NCI-H146 treated with DMSO at 0.1 percent for 48 hours (cell line): Measurements from ENCODE around the gene GRIK3.
A peak's percentile ranks its signal among the peaks of the same experiment; 100 is the strongest.

Experiments
- DNase-seq: peaks from one replicate; lab custom pipeline; 2025; ENCODE audit not compliant: unreplicated experiment; lab: John Stamatoyannopoulos, UW

The GRIK3 gene

DNA sequence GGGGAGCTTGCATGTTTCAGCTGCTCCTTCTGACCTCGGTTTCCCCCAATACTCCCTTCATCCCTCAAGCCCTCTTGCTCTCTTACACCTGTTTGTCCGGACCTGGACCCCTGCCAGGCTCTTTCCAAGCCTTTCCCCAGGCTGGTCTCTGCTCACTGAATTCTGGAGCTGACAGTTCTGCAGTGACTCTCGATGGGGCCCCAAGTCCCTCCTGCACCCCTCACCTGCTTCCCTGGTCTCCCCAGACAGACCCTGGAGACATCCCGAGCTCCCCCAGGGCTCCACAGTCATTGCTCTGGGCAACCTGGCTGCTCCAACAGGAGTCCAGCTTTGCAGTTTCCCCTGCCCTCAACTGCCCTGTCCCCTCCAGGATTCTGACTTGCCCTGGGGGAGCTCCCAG, 198.6 kb downstream of the GRIK3 start:
- DNase-seq: no peak

DNA sequence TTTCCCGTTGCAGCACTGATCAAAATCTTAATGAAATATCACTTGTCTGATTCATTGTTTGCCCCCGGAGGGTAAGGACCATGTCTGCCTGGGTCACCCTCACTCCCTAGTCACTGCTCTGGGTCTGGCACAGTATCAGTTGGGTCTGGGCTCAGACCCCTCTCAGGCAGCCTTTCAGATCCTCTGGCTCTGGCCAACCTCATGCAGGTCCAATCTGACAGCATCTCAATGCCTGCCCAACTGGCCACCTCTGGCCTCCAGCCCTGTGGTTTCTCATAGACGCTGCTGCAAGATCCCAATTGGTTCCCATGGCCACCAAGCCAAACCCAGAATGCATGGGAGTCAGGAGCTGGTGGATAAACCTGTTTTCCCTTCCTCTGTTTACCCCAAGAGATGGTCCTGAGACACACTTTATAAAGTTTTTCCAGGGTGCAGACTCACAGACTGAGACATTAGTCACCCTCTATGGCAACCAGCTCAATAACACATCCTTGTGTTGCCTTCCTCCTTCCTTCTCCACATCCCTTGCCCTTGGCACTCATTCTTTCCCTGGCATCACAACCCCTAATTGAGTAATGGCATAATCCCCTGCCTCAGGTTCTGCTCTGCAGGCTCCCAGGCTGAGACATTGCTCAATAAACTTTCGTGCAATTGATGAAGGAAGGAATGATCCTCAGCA, 199.2 kb downstream of the GRIK3 start:
- DNase-seq: no peak

DNA sequence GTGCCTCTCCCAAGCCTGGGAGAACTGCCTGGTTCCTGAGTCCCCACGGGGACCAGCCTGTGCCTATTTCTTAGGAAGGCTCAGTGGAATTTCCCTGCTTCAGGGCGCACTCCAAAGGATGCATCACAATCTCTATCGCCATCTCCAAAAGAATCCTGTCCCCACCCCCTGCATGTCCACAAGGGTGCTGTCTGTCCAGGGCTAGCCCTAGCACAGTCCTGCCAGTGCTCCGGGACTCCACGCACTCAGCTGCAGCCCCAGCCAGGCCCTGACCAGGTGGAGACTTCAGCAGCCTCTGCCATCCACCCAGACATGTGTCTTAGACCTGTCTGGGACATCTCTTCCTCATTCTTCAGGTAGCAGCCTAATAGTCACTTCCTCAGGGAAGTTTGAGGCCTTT, 199.7 kb downstream of the GRIK3 start:
- DNase-seq: no peak

- DNase-seq: no peak
These were observed 203.0 kb downstream of the GRIK3 start for GRCh38 chr1:36831186-36831810.

DNA sequence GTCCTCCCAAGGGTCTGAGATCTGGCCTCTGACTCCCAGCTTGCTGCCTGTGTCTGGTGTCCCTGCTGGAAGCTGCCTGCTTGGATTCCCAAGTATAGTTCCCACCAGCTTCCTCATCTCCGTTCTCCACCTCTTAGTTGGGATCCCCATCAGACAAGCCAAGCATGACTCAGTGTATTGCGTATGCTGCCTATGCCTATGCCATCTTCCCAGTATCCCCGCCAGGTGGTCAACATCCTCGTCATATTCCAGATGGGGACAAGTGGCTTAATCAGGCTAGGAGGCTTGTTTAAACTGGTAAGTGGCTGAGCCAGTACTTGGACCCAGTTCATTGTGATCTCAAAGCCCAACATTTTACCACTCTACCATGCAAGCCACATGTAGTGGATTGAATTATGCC, 204.4 kb downstream of the GRIK3 start:
- no peak for DNase-seq

- no peak for DNase-seq
These were observed 205.2 kb downstream of the GRIK3 start for GRCh38 chr1:36829066-36829465.

DNA sequence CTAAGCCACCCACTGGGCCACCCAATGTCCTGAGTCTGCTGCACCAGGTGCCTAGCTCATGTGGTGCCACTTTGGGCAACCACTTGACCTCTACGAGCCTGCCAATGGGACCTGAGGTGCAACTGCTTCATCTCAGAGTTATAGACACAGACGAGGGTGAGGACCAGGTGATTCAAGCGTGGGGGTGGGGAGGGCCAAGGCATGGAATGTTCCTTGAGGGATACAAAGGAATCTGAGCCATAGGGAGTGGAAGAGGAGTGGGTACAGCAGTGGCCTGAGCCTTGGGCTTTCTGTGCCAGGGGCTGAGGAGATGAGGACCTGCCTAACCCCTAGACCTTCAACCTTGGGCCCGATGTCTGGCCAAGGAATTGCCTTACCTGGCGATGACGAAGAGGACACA, 209.1 kb downstream of the GRIK3 start:
- DNase-seq: no peak

DNA sequence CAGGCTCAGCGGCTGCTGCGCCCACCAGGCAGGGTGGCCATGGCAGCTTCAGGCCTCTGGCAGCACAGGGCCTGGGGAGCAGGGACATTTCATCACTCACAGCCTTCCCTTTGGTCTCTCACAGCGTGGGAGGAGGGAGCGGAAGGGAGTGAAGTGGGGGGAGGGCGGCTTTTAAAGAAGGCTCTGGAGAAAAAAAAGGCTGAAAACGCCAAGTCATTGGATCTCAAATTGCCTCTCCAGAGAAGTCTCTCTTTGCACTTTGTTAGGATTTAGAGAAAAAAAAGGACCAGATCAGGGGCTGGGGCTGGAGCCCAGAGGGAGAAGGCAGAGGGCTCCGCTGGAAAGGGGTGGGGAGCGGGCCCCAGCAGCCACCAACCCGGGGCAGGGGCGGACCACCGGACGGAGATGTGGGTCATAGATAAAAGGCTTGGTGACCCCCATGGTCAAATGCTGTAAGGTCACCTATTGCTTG, 209.9 kb downstream of the GRIK3 start:
- no peak for DNase-seq

- no peak for DNase-seq
These were observed 211.7 kb downstream of the GRIK3 start for GRCh38 chr1:36822648-36823047.

DNA sequence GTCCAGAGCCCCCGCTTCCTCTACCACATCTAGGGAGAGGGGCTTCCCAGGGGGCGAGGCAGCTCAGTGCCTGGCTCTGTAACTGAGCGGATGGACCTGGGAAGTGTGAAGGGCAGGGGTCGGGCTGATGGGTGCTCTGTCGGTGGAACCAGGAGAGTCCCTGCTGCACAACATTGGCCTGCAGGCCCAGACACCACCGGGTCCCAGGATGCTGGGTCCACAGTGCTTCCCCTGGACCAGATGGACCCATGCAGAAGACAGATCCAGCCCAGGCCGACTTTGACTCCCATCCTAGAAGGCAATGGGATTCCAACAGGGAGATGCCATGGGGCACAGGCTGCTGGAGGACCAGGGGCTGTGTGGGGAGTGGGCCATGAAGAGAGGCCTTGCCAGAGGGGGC, 212.9 kb downstream of the GRIK3 start:
- no peak for DNase-seq

DNA sequence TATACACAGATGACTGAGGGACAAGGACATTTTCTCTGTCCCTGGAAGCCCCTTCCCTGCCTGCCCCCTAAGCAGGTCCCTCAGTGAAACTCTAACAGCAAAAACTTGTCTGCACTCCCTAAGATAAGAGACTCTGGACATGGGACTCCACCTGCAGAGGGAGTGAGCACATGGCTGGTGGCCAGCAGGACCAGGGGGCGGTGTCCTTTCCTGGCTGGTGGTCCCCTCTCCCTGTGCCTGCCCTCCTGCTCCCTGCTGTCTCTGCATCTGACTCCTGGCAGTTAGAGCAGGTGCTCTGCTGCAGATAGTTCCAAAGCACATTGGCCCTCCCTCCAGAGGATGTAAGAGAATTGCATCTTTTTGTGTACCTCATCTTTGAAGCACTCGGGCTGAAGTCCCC, 215.5 kb downstream of the GRIK3 start:
- DNase-seq: peak; percentile 15

DNA sequence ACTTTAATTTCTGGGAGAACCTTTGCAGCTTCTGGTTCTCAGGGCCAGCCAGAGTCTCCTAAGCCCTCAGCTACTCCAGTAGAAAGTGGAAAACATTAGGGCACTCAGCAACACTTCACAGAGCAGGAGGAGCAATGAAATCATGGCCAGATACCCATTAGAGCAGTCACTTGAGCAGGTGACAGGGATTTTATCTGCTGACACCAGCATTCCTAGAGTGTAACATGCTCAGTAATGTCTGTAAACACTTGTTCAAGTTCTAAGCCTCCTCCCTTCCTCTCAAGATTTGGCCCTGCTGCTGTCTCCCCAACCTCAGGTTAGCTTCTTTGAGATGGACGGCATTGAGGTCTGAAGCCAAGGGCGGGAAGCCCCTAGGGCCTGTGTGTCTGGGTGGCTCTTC, 218.0 kb downstream of the GRIK3 start:
- no peak for DNase-seq

- no peak for DNase-seq
These were observed 219.5 kb downstream of the GRIK3 start for GRCh38 chr1:36814774-36815173.

DNA sequence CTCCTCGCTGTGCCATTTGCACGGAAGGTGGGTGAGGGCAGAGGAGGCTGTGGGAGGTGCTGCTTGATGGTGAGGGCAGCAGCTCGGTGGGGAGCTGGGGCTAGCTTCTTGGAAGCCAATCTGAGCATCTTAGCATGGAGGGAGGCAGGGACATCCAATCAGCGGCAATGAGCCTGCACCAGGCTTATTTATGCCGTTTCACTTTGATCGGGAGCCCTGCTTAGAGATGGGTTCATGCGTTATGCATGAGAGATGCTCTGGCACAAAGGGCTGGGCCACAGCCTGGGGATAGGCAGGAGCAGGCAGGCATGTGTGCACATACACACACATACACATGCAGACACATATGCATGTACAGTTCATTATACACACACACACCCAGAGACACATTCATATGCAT, 220.2 kb downstream of the GRIK3 start:
- no peak for DNase-seq

DNA sequence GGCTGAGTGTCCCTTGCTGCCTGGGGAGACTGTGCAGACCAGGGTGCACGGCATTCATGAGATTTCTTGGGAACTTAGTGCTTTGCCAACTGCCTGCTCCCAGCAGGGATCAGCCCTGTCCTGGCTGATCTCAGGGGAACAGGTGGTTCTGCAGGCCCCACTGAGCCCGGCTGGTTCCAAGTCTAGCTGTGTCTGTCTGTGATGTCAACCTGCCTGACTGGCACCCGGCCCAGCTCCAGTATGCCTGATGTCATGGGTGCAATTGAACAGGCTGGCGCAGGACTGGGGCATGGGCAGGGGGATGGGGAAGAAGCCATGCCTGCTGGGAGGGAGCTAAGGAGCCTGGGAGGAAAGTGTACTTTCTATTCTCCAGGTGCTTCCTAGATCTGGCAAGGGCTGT, 227.1 kb downstream of the GRIK3 start:
- no peak for DNase-seq

- no peak for DNase-seq
These were observed 228.2 kb downstream of the GRIK3 start for GRCh38 chr1:36805979-36806640.

GRCh38 chr1:36804669-36805314, 229.5 kb downstream of the GRIK3 start:
- no peak for DNase-seq

- no peak for DNase-seq
These were observed 230.3 kb downstream of the GRIK3 start for GRCh38 chr1:36803868-36804570.

DNA sequence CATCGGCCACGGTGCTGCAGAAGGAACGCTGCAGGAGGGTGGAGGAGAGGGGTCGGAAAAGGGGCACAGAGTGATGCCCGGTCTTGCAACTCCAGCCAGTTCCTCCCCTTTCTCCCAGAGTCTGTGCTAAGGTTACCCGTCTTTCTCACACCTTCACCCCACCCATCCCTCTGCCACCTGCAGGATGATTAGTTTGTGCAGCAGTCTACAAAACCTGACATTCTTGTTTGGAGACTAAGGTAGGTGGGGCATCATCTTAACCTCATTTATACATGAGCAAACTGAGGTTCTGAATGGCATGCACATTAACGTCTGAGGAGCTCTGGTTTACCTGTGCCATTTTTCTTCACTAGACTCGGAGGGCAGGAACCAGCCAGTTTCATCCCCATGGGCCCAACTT, 232.3 kb downstream of the GRIK3 start:
- DNase-seq: no peak

DNA sequence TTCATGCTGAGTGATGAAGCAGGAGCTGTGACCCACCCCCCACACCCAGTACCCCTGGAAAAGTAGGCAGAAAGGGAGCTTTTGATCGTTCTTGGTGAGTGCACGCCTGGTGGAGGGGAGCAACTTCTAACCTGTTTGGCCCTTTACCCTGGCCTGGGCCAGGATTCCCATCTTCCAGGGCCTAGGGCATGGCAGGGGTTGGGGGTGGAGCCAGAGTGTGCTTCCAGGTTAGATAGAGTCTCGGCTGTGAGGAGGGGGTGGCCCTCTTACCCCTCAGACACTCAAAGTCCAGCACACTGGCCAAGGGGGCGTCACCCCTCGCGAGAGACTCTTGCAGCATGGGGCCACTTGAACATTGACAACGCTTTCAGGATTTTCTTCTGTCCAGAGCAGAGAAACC, 236.6 kb downstream of the GRIK3 start:
- DNase-seq: no peak

DNA sequence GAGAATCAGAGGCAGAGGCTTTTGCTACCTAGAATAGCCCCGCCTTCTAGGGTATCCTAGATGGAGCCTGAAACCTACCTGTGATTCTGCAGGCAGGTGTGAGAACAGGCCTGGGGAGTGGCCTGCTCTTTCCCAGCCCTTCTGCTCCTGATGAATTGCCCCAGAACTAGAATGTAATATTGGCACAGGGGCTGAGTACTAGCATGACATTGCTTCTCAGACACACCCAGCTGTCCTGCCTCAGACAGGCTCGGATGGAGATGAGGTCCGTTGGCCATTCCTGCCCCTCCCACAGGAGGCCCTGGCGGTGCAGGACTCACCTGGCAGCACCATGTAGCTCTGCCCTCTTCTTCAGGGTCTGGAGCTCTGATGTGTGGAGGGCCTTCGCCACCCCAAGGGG, 237.6 kb downstream of the GRIK3 start:
- DNase-seq: no peak
